ENCODE data around the gene ARHGEF16. TPM values are rescaled to one million over a fixed set of nuclear protein-coding genes. Genes with fewer than 3 reads are reported as not detected.

Gene ARHGEF16
- total and polyA plus RNA-seq, 10 donors, result 0.23 to 1.6 (median 0.84) TPM

GRCh38 chr1:3479511-3480368 lies 25.3 kb downstream of the ARHGEF16 start:
- intact Hi-C loops (cut with DNase I; ENCODE audit: low total_unique reads), result no loop called here
- TF ChIP-seq POLR2AphosphoS5 (IDR thresholded peaks at IDR 0.05) (no peak), CTCF (IDR thresholded peaks at IDR 0.05 in 8 of 11, conservative IDR thresholded peaks at IDR 0.05 in 3 of 11) (no peak), POLR2A (IDR thresholded peaks at IDR 0.05) (no peak)
- no peak overlapping the region for H3K27ac ChIP-seq
- DNase-seq, result no peak
- no peaks in the 10 kb centered on the region for H3K9me3 ChIP-seq
- no peaks in the 10 kb centered on the region for H3K36me3 ChIP-seq
- WGBS, 5 donors, result 67 to 91% (median 73%) methylated on average over 12 to 30 of the region's 30 CpGs
- H3K27me3 ChIP-seq (replicated peaks in 1 of 7), result peaks cover 0 to 77% (median 6%) of the 10 kb centered on the region in 7 donors
- H3K4me1 ChIP-seq, result peaks cover 0 to 7% (median 0%) of the 10 kb centered on the region in 6 donors
- no peak overlapping the region for H3K4me3 ChIP-seq

GRCh38 chr1:3480369-3480719 lies 25.9 kb downstream of the ARHGEF16 start:
- Histone ChIP-seq H3K4me3 (no peak overlapping the region), H3K9me3 (no peaks in the 10 kb centered on the region), H3K27me3 (replicated peaks in 1 of 7) (peaks cover 0 to 77% (median 6%) of the 10 kb centered on the region in 7 donors), H3K4me1 (peaks cover 0 to 7% (median 0%) of the 10 kb centered on the region in 6 donors), H3K27ac (no peak overlapping the region), H3K36me3 (no peaks in the 10 kb centered on the region)
- intact Hi-C loops (cut with DNase I; ENCODE audit: low total_unique reads), result no loop called here
- DNase-seq, result no peak
- no peak for TF ChIP-seq POLR2AphosphoS5 (IDR thresholded peaks at IDR 0.05)
- TF ChIP-seq POLR2A (IDR thresholded peaks at IDR 0.05), result no peak
- no peak for TF ChIP-seq CTCF (IDR thresholded peaks at IDR 0.05 in 8 of 11, conservative IDR thresholded peaks at IDR 0.05 in 3 of 11)
- WGBS, 5 donors, result 74 to 82% (median 75%) methylated on average over 21 of the region's 21 CpGs; no CpG with 5 or more reads in 1 of the 5 donors

- H3K27ac ChIP-seq, result no peak overlapping the region
- WGBS, 5 donors, result 53 to 72% (median 61%) methylated on average over 10 to 15 of the region's 15 CpGs
- no peaks in the 10 kb centered on the region for H3K36me3 ChIP-seq
- TF ChIP-seq POLR2AphosphoS5 (IDR thresholded peaks at IDR 0.05) (no peak), POLR2A (IDR thresholded peaks at IDR 0.05) (no peak), CTCF (IDR thresholded peaks at IDR 0.05 in 8 of 11, conservative IDR thresholded peaks at IDR 0.05 in 3 of 11) (no peak)
- H3K9me3 ChIP-seq, result no peaks in the 10 kb centered on the region
- H3K4me3 ChIP-seq, result no peak overlapping the region
- H3K4me1 ChIP-seq, result peaks cover 0 to 7% (median 0%) of the 10 kb centered on the region in 6 donors
- H3K27me3 ChIP-seq (replicated peaks in 1 of 7), result peaks cover 0 to 73% (median 6%) of the 10 kb centered on the region in 7 donors
- DNase-seq, result no peak
- intact Hi-C loops (cut with DNase I; ENCODE audit: low total_unique reads), result no loop called here
These were observed 26.6 kb downstream of the ARHGEF16 start for GRCh38 chr1:3481046-3481445.

- 62 to 74% (median 69%) methylated on average over 13 to 20 of the region's 20 CpGs for WGBS, 5 donors
- Histone ChIP-seq H3K27ac (no peak overlapping the region), H3K27me3 (replicated peaks in 1 of 7) (peaks cover 0 to 65% (median 6%) of the 10 kb centered on the region in 7 donors), H3K4me3 (no peak overlapping the region), H3K4me1 (peaks cover 0 to 7% (median 0%) of the 10 kb centered on the region in 6 donors), H3K36me3 (no peaks in the 10 kb centered on the region), H3K9me3 (no peaks in the 10 kb centered on the region)
- no peak for TF ChIP-seq POLR2A (IDR thresholded peaks at IDR 0.05)
- TF ChIP-seq CTCF (IDR thresholded peaks at IDR 0.05 in 8 of 11, conservative IDR thresholded peaks at IDR 0.05 in 3 of 11), result no peak
- no peak for TF ChIP-seq POLR2AphosphoS5 (IDR thresholded peaks at IDR 0.05)
- DNase-seq, result no peak
- intact Hi-C loops (cut with DNase I; ENCODE audit: low total_unique reads), result no loop called here
These were observed 27.4 kb downstream of the ARHGEF16 start for GRCh38 chr1:3481836-3482375.

Measured in spleen (tissue), 11 donors.